ENCODE measurements around the gene SIGLEC6.

Gene SIGLEC6

GRCh38 chr19:51531349-51532315 is at the start of gene SIGLEC6:
SIGLEC6 (minus strand) TSS chr19:51531670; CDS start chr19:51531648, 22 bp downstream.
- no peak for TF ChIP-seq CTCF (IDR thresholded peaks at IDR 0.05; ENCODE audit: low read depth, low read length)
- no peak for DNase-seq (ENCODE audit: low read depth in 2 of 2)
- no peak within 1 kb of the TSS for H3K4me3 ChIP-seq (replicated peaks in 1 of 2; ENCODE audit: low read depth in 2 of 2, low read length in 2 of 2)

- no peak overlapping the region for H3K4me3 ChIP-seq (replicated peaks in 1 of 2; ENCODE audit: low read depth in 2 of 2, low read length in 2 of 2)
- no peak for DNase-seq (ENCODE audit: low read depth in 2 of 2)
- TF ChIP-seq CTCF (IDR thresholded peaks at IDR 0.05; ENCODE audit: low read depth, low read length) = no peak
These were observed 45.4 kb upstream of the SIGLEC6 start for GRCh38 chr19:51576850-51577249.

GRCh38 chr19:51573331-51573730 is 41.9 kb upstream of the SIGLEC6 start:
- peak in 1 of 2 donors; percentile 46 for DNase-seq (ENCODE audit: low read depth in 2 of 2)
- TF ChIP-seq CTCF (IDR thresholded peaks at IDR 0.05; ENCODE audit: low read depth, low read length) = no peak
- H3K4me3 ChIP-seq (replicated peaks in 1 of 2; ENCODE audit: low read depth in 2 of 2, low read length in 2 of 2) = peak overlapping the region in 1 of 2 donors; percentile 3

- peak; percentile 11 to 93 for DNase-seq (ENCODE audit: low read depth in 2 of 2)
- H3K4me3 ChIP-seq (replicated peaks in 1 of 2; ENCODE audit: low read depth in 2 of 2, low read length in 2 of 2) = peak overlapping the region in 1 of 2 donors; percentile 73
- no peak for TF ChIP-seq CTCF (IDR thresholded peaks at IDR 0.05; ENCODE audit: low read depth, low read length)
These were observed 41.4 kb upstream of the SIGLEC6 start for GRCh38 chr19:51572908-51573307.

- no peak for TF ChIP-seq CTCF (IDR thresholded peaks at IDR 0.05; ENCODE audit: low read depth, low read length)
These were observed 40.9 kb upstream of the SIGLEC6 start for GRCh38 chr19:51572410-51572809.

GRCh38 chr19:51571599-51571998 is 40.1 kb upstream of the SIGLEC6 start:
- peak overlapping the region; percentile 63 to 73 for H3K4me3 ChIP-seq (replicated peaks in 1 of 2; ENCODE audit: low read depth in 2 of 2, low read length in 2 of 2)
- no peak for TF ChIP-seq CTCF (IDR thresholded peaks at IDR 0.05; ENCODE audit: low read depth, low read length)
- DNase-seq (ENCODE audit: low read depth in 2 of 2) = peak in 1 of 2 donors; percentile 15

More at GRCh38 chr19:51572410-51572809, 40.9 kb upstream of the SIGLEC6 start:
- peak; percentile 17 to 35 for DNase-seq (ENCODE audit: low read depth in 2 of 2)
- H3K4me3 ChIP-seq (replicated peaks in 1 of 2; ENCODE audit: low read depth in 2 of 2, low read length in 2 of 2) = peak overlapping the region; percentile 63 to 73

Data from cardiac fibroblast (primary cell).